T47D (cell line): Measurements from ENCODE around the gene ZCWPW1.
"Not testable (repeated sequence)": the region's sequence is repeated elsewhere in the genome, so short reads cannot be mapped to it uniquely, and the experiment has no call there.

Experiments
- DNase-seq, 2 experiments: peaks; one replicate each; pipeline versions ENCODE4 v3.0.0 to v3.0.0-alpha.2; 2011 to 2012; ENCODE audit warnings: low read depth in 1 of 2, low spot score in 1 of 2
- JUND ChIP-seq: IDR thresholded peaks from 2 replicates; pipeline ENCODE4 v1.6.1; 2012; ENCODE audit warnings: low read depth
- in situ Hi-C: cut with HindIII; loops from 2 replicates; pipeline ENCODE4 v1.10.0; 2016; ENCODE audit warnings: low sequenced_read_pairs, low pct_unique_long_range_greater_than_20kb

Gene ZCWPW1

GRCh38 chr7:100380196-100380595 is 48.3 kb downstream of the ZCWPW1 start:
- no peak for TF ChIP-seq JUND
- in situ Hi-C loops: no loop called here
- no peak for DNase-seq

DNA sequence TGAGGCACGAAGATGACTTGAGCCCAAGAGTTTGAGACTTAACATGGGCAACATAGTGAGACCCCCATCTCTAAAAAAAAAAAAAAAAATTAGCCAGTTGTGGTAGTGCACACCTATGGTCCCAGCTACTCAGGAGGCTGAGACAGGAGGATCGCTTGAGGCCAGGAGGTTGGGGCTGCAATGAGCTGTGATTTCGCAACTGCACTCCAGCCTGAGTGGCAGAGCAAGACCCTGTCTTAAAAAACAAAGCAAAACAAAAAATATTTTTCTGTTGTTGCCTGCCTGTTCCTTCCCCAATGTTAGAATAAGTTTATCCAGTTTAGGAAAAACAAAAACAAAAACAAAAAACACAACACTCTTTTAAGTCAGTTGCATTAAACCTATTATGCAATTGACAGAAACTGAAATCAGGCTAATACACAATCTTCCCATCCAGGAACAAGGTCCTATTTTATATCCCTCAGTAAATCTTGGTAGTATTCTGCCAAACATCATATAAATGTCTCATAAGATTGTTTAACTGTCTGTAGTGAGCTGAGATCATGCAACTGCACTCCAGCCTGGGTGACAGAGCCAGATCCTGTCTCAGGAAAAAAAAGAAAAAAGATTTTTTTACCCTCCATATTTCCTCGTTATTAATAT is 50.3 kb downstream of the ZCWPW1 start:
- no peak for TF ChIP-seq JUND
- no peak for DNase-seq
- in situ Hi-C loops: no loop called here

DNA sequence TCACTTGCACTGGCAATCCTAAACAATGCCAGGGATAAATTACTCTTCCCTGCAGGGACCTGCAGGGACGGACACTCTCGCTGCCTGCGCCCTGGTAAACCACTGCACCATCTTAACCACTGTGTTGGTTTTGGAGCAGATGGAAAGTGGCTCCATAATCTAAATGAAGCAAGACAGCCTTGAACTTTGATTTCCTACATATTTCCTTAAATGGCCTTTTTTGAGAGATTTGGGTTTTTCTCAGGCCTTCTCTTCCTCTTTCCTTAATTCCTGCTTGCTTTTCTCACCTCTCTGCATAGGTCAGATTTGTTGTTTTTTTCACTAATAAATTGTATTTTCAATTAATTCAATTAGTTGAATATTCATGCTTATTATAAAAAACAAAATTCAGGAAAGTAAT is 52.4 kb downstream of the ZCWPW1 start:
- no peak for TF ChIP-seq JUND
- no peak for DNase-seq
- in situ Hi-C loops: no loop called here

DNA sequence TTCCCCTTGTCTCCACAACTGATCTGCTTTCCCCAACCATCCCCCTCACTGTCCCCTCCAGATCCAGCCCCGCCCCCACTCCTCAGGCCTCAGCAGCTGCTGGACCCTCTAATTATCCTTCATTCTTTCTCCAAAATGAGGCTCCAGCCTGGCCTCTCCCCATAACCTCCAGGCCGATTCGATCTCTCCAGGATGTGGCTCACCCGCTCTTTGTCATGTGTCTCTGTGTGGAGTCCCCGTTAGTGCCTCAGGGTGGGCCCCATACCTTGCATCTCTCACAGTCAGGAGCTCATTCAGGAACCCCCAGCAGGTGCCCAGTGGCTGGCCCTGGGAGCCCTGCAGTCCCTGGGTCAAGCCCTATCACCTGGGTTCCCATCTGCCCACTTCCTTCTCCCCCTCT is 53.9 kb downstream of the ZCWPW1 start:
- in situ Hi-C loops: no loop called here
- no peak for DNase-seq

GRCh38 chr7:100373870-100374598 is 54.5 kb downstream of the ZCWPW1 start:
- DNase-seq, in situ Hi-C loops: not testable (repeated sequence)

More for the DNA sequence above, 53.9 kb downstream of the ZCWPW1 start:
- TF ChIP-seq JUND: no peak

DNA sequence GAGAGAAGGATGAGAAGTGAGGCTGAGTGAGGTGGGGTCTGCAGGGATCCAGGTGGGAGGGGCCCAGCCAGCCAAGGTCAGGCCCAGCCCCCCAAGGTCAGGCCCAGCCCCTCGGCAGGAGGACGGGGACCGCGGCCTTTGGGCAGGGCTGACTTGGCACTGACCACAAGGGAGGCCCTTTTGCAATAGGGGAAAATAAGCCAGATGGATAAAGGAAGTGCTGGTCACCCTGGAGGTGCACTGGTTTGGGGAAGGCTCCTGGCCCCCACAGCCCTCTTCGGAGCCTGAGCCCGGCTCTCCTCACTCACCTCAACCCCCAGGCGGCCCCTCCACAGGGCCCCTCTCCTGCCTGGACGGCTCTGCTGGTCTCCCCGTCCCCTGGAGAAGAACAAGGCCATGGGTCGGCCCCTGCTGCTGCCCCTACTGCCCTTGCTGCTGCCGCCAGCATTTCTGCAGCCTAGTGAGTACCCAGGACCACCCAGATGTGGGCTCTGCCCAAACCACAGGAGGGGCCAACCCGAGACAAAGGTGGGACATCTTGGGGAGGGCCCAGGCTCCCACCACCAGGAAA is 55.2 kb downstream of the ZCWPW1 start, which contains the start of gene PILRA:
PILRA (plus strand) TSS at position 227 of the 571 bp plus-strand sequence; CDS start at position 397, 170 bp downstream.
- in situ Hi-C loops: no loop called here
- TF ChIP-seq JUND: no peak
- DNase-seq: no peak

DNA sequence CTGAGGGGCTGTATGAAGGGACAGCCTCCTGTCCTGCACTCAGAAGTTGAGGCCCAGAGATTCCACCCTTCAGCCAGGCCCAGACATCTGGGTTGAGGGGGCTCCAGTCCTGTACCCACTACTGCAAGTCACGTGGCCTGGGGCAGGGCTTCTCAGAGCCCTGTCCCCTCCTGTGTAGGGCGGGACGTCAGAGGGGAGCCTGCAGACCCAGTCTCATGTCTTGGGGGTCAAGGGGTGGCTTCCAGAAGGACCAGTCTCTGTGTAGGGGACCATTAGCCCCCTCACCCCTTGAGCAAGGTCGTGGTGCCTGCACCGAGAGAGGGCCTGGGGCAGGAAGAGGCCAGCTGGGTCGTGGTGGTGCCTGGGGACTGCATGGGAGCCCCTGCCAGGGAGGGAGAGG is 55.8 kb downstream of the ZCWPW1 start:
- in situ Hi-C loops: no loop called here
- DNase-seq: no peak

DNA sequence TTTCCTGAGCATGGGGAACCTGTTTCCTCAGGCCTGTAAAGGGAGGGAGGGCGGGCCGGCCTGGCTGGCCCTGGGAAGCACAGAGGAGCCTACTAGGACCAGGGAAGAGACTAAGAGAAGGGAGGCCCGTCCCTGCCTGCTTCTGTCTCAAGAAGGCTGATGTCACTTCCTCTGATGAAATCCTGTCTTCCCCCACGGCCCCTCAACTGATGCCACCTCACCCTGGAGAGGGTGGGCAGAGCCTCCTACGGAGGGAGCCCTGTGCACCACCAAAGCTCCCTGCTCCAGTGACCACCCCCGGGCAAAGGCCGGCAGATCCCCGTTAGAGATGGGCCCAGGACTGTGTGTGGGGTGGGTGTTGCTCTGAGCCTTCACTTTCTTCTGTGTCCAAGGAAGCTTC is 56.2 kb downstream of the ZCWPW1 start:
- DNase-seq: no peak
- no peak for TF ChIP-seq JUND
- in situ Hi-C loops: no loop called here

More for the DNA sequence above, 55.8 kb downstream of the ZCWPW1 start:
- TF ChIP-seq JUND: no peak

- in situ Hi-C loops: no loop called here
- DNase-seq: no peak
- no peak for TF ChIP-seq JUND
Measured at GRCh38 chr7:100371561-100372171, 56.8 kb downstream of the ZCWPW1 start.

DNA sequence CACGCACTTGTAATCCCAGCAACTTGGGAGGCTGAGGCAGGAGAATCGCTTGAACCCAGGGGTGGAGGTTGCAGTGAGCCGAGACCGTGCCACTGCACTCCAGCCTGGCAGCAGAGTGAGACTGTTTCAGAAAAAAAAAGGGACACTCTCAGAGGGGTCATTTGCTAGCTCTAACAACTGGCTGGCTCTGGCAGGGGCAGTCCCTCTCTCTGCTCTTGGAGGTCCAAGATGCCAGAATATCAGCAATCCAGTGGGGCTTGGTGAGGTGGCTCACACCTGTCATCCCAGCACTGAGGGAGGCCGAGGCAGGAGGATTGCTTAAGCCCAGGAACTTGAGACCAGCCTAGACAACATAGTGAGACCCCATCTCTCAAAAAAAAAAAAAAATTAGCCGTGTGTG is 57.8 kb downstream of the ZCWPW1 start:
- no peak for TF ChIP-seq JUND
- in situ Hi-C loops: no loop called here

DNA sequence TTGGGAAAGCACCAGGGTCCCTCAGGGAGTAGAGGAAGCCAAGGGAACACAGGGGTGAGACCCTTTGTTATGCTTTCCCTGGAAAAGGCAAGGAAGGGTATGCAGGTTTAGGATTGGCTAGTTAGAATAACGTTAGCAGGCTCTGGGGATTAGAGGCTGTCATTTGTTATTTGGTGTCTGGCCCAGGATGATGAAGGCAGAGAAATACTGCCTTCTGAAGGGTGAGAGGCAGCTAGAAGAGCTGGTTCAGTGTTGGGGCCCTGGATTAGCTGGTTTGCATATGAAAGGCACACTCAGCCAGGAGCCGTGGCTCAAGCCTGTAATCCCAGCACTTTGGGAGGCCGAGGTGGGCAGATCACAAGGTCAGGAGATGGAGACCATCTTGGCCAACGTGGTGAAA is 58.2 kb downstream of the ZCWPW1 start:
- no peak for DNase-seq
- in situ Hi-C loops: no loop called here
- no peak for TF ChIP-seq JUND

More for the DNA sequence above, 57.8 kb downstream of the ZCWPW1 start:
- no peak for DNase-seq

DNA sequence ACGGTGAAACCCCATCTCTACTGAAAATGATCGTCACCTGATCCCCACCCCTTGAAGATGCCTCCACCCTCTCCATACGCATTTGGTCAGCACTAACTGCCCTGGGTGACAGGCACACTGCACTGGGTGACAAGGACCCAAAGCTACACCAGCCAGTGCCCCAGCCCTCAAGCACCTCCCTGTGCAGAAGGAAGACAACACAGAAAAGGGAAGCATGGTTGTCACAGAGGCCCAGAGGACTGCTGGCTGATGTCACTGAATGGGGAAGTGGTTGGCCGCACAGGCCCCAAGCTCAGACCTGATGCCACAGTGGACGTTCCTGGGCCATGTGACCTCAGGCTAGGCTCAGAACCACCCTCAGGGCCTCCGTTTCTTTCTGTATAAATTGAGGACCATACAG is 59.4 kb downstream of the ZCWPW1 start:
- no peak for TF ChIP-seq JUND
- in situ Hi-C loops: no loop called here
- DNase-seq: no peak
